ENCODE results near the gene EMSY.

The EMSY gene

GRCh38 chr11:76587820-76588454, 143.1 kb downstream of the EMSY start:
- no peak overlapping the region for H3K4me3 ChIP-seq (replicated peaks; ENCODE audit: low read depth, low read length)
- no peak for TF ChIP-seq CTCF (IDR thresholded peaks at IDR 0.05; ENCODE audit: low read length, missing control alignments)
- DNase-seq (ENCODE audit: low read depth) = no peak

GRCh38 chr11:76588455-76589325, 143.9 kb downstream of the EMSY start:
- DNase-seq (ENCODE audit: low read depth) = peak; percentile 76
- no peak for TF ChIP-seq CTCF (IDR thresholded peaks at IDR 0.05; ENCODE audit: low read length, missing control alignments)

GRCh38 chr11:76589477-76589876, 144.7 kb downstream of the EMSY start:
- no peak for TF ChIP-seq CTCF (IDR thresholded peaks at IDR 0.05; ENCODE audit: low read length, missing control alignments)
- H3K4me3 ChIP-seq (replicated peaks; ENCODE audit: low read depth, low read length) = no peak overlapping the region
- no peak for DNase-seq (ENCODE audit: low read depth)

More at GRCh38 chr11:76588455-76589325, 143.9 kb downstream of the EMSY start:
- H3K4me3 ChIP-seq (replicated peaks; ENCODE audit: low read depth, low read length) = no peak overlapping the region

- TF ChIP-seq CTCF (IDR thresholded peaks at IDR 0.05; ENCODE audit: low read length, missing control alignments) = no peak
- no peak overlapping the region for H3K4me3 ChIP-seq (replicated peaks; ENCODE audit: low read depth, low read length)
- DNase-seq (ENCODE audit: low read depth) = no peak
These were observed 145.4 kb downstream of the EMSY start for GRCh38 chr11:76589964-76590950.

GRCh38 chr11:76591416-76591815, 146.6 kb downstream of the EMSY start:
- TF ChIP-seq CTCF (IDR thresholded peaks at IDR 0.05; ENCODE audit: low read length, missing control alignments) = no peak
- no peak for DNase-seq (ENCODE audit: low read depth)
- H3K4me3 ChIP-seq (replicated peaks; ENCODE audit: low read depth, low read length) = no peak overlapping the region

- no peak overlapping the region for H3K4me3 ChIP-seq (replicated peaks; ENCODE audit: low read depth, low read length)
- DNase-seq (ENCODE audit: low read depth) = no peak
- no peak for TF ChIP-seq CTCF (IDR thresholded peaks at IDR 0.05; ENCODE audit: low read length, missing control alignments)
These were observed 147.5 kb downstream of the EMSY start for GRCh38 chr11:76592025-76592914.

Data from fibroblast of pulmonary artery (primary cell).